Stimulated activated CD4-positive, alpha-beta T cell treated with anti-CD3 and anti-CD28 coated beads, Interleukin-12 subunit alpha, Interleukin-12 subunit beta, amount 100 ng/mL, for 4 hours (primary cell): ENCODE measurements around the gene RUBCN.
"Not testable (repeated sequence)": the region's sequence is repeated elsewhere in the genome, so short reads cannot be mapped to it uniquely, and the experiment has no call there.

Experiments
- DNase-seq: peaks from one replicate; pipeline ENCODE4 v3.0.0-alpha.2; 2020

Gene RUBCN

DNA sequence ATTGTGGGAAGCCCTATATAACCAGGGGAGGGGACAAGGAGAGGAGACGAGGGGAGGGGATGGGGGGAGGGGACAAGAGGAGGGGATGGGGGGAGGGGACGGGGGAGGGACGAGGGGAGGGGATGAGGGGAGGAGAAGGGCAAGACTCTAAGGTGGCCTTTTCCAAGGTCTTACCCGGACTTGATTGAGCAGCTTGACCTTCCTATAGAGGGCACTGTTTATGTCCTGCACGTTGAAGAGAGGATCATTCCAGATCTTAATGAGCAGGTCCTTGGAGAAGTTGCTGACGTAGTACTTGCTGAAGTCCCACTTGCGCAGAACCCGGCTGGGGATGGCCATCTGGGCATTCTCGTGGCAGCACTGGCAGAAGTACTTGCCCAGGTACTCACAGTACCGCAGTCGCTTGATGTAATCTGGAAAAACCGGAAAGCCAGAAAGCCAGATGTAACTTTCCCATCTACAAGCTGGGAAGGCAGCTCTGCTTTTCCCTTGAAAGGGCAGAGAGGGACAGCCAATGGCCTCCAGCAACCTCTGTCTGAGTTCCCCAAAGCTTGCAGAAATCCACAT lies 55.7 kb downstream of the RUBCN start:
- no peak for DNase-seq

GRCh38 chr3:197675951-197676350 lies 60.8 kb downstream of the RUBCN start:
- no peak for DNase-seq

DNA sequence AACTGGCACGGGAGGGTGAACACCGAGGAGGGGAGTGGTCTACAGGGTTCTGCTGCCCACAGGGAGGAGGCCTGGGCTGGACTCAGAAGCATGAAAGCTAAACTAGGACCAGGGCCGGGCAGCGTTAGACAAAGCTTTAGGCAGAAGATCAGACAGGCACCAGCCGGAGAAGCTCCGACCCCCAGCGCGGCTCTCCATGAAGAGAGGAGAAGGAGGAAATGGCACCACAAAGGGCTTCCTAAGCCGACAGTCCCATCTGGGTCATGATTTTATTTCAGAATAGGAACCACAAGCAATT lies 61.2 kb downstream of the RUBCN start:
- no peak for DNase-seq

- no peak for DNase-seq
Observed at GRCh38 chr3:197674741-197675562, 61.8 kb downstream of the RUBCN start.

GRCh38 chr3:197673170-197673569 lies 63.5 kb downstream of the RUBCN start:
- DNase-seq, result no peak

DNA sequence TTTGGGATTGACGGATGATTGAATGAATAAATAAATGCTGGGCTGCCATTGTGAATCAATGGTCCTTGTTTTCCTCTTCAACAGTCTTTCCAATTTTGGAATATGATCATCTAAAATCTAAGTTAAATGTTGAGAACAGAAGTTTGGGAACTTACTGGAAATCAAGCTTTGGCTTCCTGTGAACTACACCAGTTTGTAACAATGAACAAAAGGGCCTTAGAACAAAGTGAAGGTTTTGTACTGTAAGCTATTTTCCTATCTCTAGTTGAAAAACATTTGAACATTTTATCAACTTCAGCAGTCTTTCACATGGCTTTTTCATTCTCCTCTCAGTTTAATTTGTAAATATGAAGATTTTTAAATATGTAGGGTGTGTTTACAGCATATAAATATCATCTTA lies 66.3 kb downstream of the RUBCN start:
- no peak for DNase-seq

- no peak for DNase-seq
Observed at GRCh38 chr3:197667968-197668367, 68.7 kb downstream of the RUBCN start.

- not testable (repeated sequence) for DNase-seq
Observed at GRCh38 chr3:197667293-197667692, 69.4 kb downstream of the RUBCN start.

DNA sequence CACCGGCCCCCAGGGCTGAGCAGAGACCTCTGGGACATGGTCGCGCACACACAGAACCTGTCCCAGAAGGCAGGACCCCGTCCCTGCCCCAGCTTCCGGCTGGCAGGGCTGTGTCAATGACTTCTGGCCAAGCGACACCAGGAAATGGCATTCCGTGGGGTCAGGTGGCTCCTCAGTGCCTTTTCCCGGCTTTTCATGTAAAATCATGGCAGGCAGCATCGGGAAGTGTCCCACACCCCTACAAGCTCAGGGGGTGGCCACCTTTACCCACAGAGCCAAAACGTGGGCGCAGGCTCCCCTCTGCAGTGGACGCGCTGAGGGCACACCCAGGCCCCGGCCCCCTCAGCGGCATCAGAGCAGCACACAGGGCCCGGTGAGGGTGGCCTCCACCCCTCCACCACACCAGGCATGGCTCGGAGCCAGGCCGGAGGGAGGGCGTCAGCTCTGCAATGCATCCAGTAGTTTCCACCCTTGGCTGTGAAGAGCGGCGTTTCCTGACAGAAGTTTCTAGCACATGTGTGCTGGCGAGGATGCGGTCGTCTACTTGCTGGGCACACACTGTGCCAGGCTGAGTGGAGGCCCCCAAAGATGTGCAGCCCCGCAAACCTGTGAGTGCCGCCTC lies 70.4 kb downstream of the RUBCN start:
- not testable (repeated sequence) for DNase-seq

GRCh38 chr3:197665549-197665948 lies 71.2 kb downstream of the RUBCN start:
- not testable (repeated sequence) for DNase-seq

- DNase-seq, result not testable (repeated sequence)
Observed at GRCh38 chr3:197665142-197665491, 71.6 kb downstream of the RUBCN start.

- DNase-seq, result peak; percentile 17
Observed at GRCh38 chr3:197664414-197665141, 72.1 kb downstream of the RUBCN start.

GRCh38 chr3:197663367-197664140 lies 73.2 kb downstream of the RUBCN start:
- DNase-seq, result not testable (repeated sequence)

GRCh38 chr3:197662352-197662751 lies 74.4 kb downstream of the RUBCN start:
- not testable (repeated sequence) for DNase-seq

DNA sequence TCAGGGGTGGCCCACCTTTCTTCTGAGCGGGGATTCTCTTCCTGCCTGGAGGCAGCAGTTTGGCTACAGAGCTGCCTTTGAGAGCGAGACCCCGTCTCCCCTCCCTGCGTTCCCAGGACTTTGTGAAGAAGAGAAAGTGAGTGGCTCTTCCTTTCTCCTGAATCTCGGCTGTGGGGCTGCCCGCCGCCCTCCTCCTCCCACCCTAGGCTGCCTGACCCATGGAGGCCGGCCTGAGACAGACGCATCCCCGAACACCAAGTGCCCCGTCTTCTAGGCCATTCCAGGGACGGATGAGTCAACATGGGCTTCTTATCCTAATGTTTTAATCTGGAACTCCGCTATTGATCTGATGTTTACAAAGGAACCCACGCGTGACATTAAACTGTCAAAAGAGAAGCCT lies 74.8 kb downstream of the RUBCN start:
- DNase-seq, result not testable (repeated sequence)

GRCh38 chr3:197661234-197661834 lies 75.4 kb downstream of the RUBCN start:
- DNase-seq, result not testable (repeated sequence)

DNA sequence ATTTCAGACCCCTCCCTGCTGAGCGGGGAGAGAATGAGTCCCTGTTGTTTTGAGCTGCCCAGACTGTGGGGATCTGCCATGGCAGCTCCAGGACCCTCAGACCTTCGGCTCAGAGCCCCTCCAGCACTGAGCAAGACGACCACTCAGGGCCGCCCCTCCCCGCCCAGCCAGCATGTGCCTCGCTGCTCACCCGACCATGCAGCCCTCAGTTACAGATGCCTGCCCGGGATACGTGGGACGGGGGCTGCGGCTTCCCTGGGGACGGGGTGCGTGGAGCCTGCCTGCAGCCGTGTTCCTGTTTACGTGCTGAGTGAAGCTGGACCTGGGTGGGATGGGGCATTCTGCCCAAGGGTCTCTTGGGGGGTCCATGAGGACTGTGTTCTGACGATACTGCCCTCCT lies 77.0 kb downstream of the RUBCN start:
- not testable (repeated sequence) for DNase-seq

- DNase-seq, result not testable (repeated sequence)
Observed at GRCh38 chr3:197659144-197659543, 77.6 kb downstream of the RUBCN start.

- DNase-seq, result not testable (repeated sequence)
Observed at GRCh38 chr3:197658706-197659105, 78.0 kb downstream of the RUBCN start.

GRCh38 chr3:197657541-197658292 lies 79.0 kb downstream of the RUBCN start:
- DNase-seq, result not testable (repeated sequence)

- DNase-seq, result not testable (repeated sequence)
Observed at GRCh38 chr3:197656960-197657359, 79.7 kb downstream of the RUBCN start.

- not testable (repeated sequence) for DNase-seq
Observed at GRCh38 chr3:197656129-197656528, 80.6 kb downstream of the RUBCN start.
